H1 (cell line): Measurements from ENCODE around the gene NOS2. TPM values are rescaled to one million over a fixed set of nuclear protein-coding genes. Genes with fewer than 3 reads are reported as not detected.

Source experiments
- CTCF ChIA-PET: fragments of 300-600 bp; sonication (Branson Sonifier 250); formaldehyde crosslinking; loops from one replicate; lab custom pipeline; 2021; ENCODE audit not compliant: partially characterized antibody; lab: Charles Lee
- POLR2A ChIA-PET: fragments of 300-600 bp; sonication (Branson Sonifier 250); formaldehyde crosslinking; loops from one replicate; lab custom pipeline; 2021; ENCODE audit warnings: inconsistent platforms; ENCODE audit not compliant: partially characterized antibody; lab: Charles Lee
- DNase-seq, 2 experiments: peaks; one replicate each; pipeline versions ENCODE4 v3.0.0 to v3.0.0-alpha.2; 2010 to 2022; ENCODE audit warnings: low spot score in 2 of 2, low read depth in 1 of 2, mixed read lengths in 1 of 2
- FAIRE-seq: peaks from 2 replicates; lab custom pipeline; 2011; peaks lifted over from hg19 to GRCh38; lab: Jason Lieb, UNC
- H2AFZ ChIP-seq: 2 replicates; pipeline ENCODE4 v1.8.1; 2012; ENCODE audit warnings: low read length, inconsistent platforms
- H2AK5ac ChIP-seq: 2 replicates; pipeline ENCODE4 v1.6.1; 2013; ENCODE audit warnings: low read depth, low read length
- H2BK120ac ChIP-seq: replicated peaks from 2 replicates; pipeline ENCODE3; 2013; ENCODE audit warnings: low read depth, low read length, inconsistent platforms
- H2BK12ac ChIP-seq: 2 replicates; pipeline ENCODE4 v1.6.1; 2013; ENCODE audit warnings: low read depth, low read length
- H2BK15ac ChIP-seq: 2 replicates; pipeline ENCODE4 v1.6.1; 2013; ENCODE audit warnings: low read length
- H2BK20ac ChIP-seq: 2 replicates; pipeline ENCODE4 v1.6.1; 2013; ENCODE audit warnings: low read length
- H2BK5ac ChIP-seq: 2 replicates; pipeline ENCODE4 v1.6.1; 2013; ENCODE audit warnings: low read depth, low read length
- H3K14ac ChIP-seq: 2 replicates; pipeline ENCODE4 v1.6.1; 2013; ENCODE audit warnings: inconsistent platforms; ENCODE audit not compliant: insufficient read length
- H3K18ac ChIP-seq: 2 replicates; pipeline ENCODE4 v1.6.1; 2013; ENCODE audit warnings: low read length; ENCODE audit errors: extremely low read depth
- H3K23ac ChIP-seq: 2 replicates; pipeline ENCODE4 v1.6.1; 2013; ENCODE audit warnings: inconsistent platforms; ENCODE audit not compliant: insufficient read length
- H3K23me2 ChIP-seq: 2 replicates; pipeline ENCODE4 v1.6.1; 2013; ENCODE audit warnings: low read depth, low read length
- H3K27ac ChIP-seq: 2 replicates; pipeline ENCODE4 v1.6.1; 2011; ENCODE audit warnings: low read depth, low read length, inconsistent platforms
- H3K27me3 ChIP-seq, 4 experiments: replicated peaks in 1 of 4; 1 replicate in 1 of 4; 2 replicates in 3 of 4; pipeline versions ENCODE4 v1.6.1 to v1.8.1; 2011 to 2013; ENCODE audit warnings: low read length in 3 of 4, mild to moderate bottlenecking in 3 of 4, inconsistent platforms in 2 of 4, mixed read lengths in 2 of 4, moderate library complexity in 1 of 4; ENCODE audit not compliant: control insufficient read depth in 3 of 4, insufficient read depth in 3 of 4; ENCODE audit errors: extremely low read depth in 1 of 4
- H3K36me3 ChIP-seq, 4 experiments: 2 replicates each; pipeline versions ENCODE4 v1.6.1 to v1.8.1; 2011 to 2013; ENCODE audit warnings: mild to moderate bottlenecking in 4 of 4, low read length in 3 of 4, moderate library complexity in 2 of 4, control low read depth in 1 of 4, inconsistent platforms in 1 of 4; ENCODE audit not compliant: insufficient read depth in 4 of 4, control insufficient read depth in 2 of 4
- H3K4ac ChIP-seq: replicated peaks from 2 replicates; pipeline ENCODE3; 2013; ENCODE audit warnings: low read length, low read depth, mixed read lengths, inconsistent platforms; ENCODE audit not compliant: insufficient read length
- H3K4me1 ChIP-seq, 4 experiments: replicated peaks in 1 of 4; 1 replicate in 1 of 4; 2 replicates in 3 of 4; pipeline versions ENCODE4 v1.6.1 to v1.8.1; 2011 to 2013; ENCODE audit warnings: low read length in 3 of 4, inconsistent platforms in 2 of 4, mixed read lengths in 1 of 4; ENCODE audit not compliant: insufficient read depth in 4 of 4, control insufficient read depth in 3 of 4
- H3K4me2 ChIP-seq, 2 experiments: 2 replicates each; pipeline versions ENCODE4 v1.6.1 to v1.8.1; 2011 to 2013; ENCODE audit warnings: low read depth in 2 of 2, low read length in 2 of 2, control low read depth in 1 of 2, inconsistent platforms in 1 of 2, mild to moderate bottlenecking in 1 of 2; ENCODE audit not compliant: insufficient read depth in 1 of 2
- H3K4me3 ChIP-seq, 4 experiments: fragments of 200-600, 300-600 bp in 1 of 4; sonication (generic), shearing (Covaris generic), sonication (Bioruptor Twin) in 1 of 4; 2 replicates each; pipeline versions ENCODE4 v1.5.1 to v1.8.1; 2011 to 2016; ENCODE audit warnings: low read length in 4 of 4, low read depth in 3 of 4, control low read depth in 2 of 4, inconsistent platforms in 2 of 4, mild to moderate bottlenecking in 2 of 4, mixed read lengths in 1 of 4, moderate library complexity in 1 of 4; ENCODE audit not compliant: insufficient read depth in 2 of 4; ENCODE audit errors: extremely low read depth in 1 of 4
- H3K56ac ChIP-seq: replicated peaks from 2 replicates; pipeline ENCODE3; 2013; ENCODE audit warnings: low read depth, mild to moderate bottlenecking, mixed read lengths, low read length, inconsistent platforms; ENCODE audit not compliant: insufficient read length
- H3K79me1 ChIP-seq: 2 replicates; pipeline ENCODE4 v1.6.1; 2013; ENCODE audit warnings: low read depth, low read length, control low read depth
- H3K79me2 ChIP-seq, 2 experiments: 2 replicates each; pipeline versions ENCODE4 v1.6.1 to v1.8.1; 2012 to 2013; ENCODE audit warnings: low read length in 2 of 2, mild to moderate bottlenecking in 2 of 2, inconsistent platforms in 1 of 2; ENCODE audit not compliant: insufficient read depth in 2 of 2, control insufficient read depth in 1 of 2
- H3K9ac ChIP-seq, 4 experiments: replicated peaks in 1 of 4; 1 replicate in 1 of 4; 2 replicates in 3 of 4; pipeline versions ENCODE4 v1.6.1 to v1.8.1; 2011 to 2013; ENCODE audit warnings: low read depth in 3 of 4, low read length in 3 of 4, control low read depth in 2 of 4, mild to moderate bottlenecking in 2 of 4, moderate library complexity in 2 of 4, inconsistent platforms in 1 of 4; ENCODE audit errors: extremely low read depth in 1 of 4
- H3K9me3 ChIP-seq, 2 experiments: 2 replicates each; pipeline versions ENCODE4 v1.6.1 to v1.8.1; 2012 to 2013; ENCODE audit warnings: mild to moderate bottlenecking in 2 of 2, moderate library complexity in 2 of 2, control low read depth in 1 of 2, inconsistent platforms in 1 of 2, low read depth in 1 of 2, low read length in 1 of 2, mixed read lengths in 1 of 2; ENCODE audit not compliant: insufficient read depth in 2 of 2
- H4K20me1 ChIP-seq, 2 experiments: replicated peaks in 1 of 2; 2 replicates each; pipeline versions ENCODE3 to v1.8.1; 2011 to 2013; ENCODE audit warnings: inconsistent platforms in 2 of 2, low read length in 2 of 2, mild to moderate bottlenecking in 1 of 2; ENCODE audit not compliant: insufficient read depth in 2 of 2, control insufficient read depth in 1 of 2
- H4K5ac ChIP-seq: 2 replicates; pipeline ENCODE4 v1.6.1; 2013; ENCODE audit warnings: low read length, low read depth, mixed read lengths, inconsistent platforms; ENCODE audit not compliant: insufficient read length
- H4K8ac ChIP-seq: 2 replicates; pipeline ENCODE4 v1.8.0; 2013; ENCODE audit warnings: mild to moderate bottlenecking, moderate library complexity, low read length, inconsistent platforms; ENCODE audit not compliant: insufficient read depth; ENCODE audit errors: extremely low read depth
- H4K91ac ChIP-seq: replicated peaks from 2 replicates; pipeline ENCODE3; 2013; ENCODE audit warnings: low read length, mixed read lengths, inconsistent platforms; ENCODE audit not compliant: insufficient read length
- WGBS, 2 experiments: shearing (Covaris generic) in 1 of 2; methylation state at CpG; one replicate each; pipeline versions ENCODE4 v1.1.6 to v1.1.7; 2013 to 2015; ENCODE audit warnings: low lambda C conversion rate in 2 of 2, mixed read lengths in 2 of 2, inconsistent platforms in 1 of 2, low coverage in 1 of 2, missing lambda C conversion rate in 1 of 2; ENCODE audit not compliant: insufficient replicate concordance in 2 of 2, insufficient coverage in 1 of 2, insufficient read length in 1 of 2; ENCODE audit errors: extremely low coverage in 1 of 2, missing lambda C conversion rate in 1 of 2; 5-methylcytosine and 5-hydroxymethylcytosine counted together
- polyA plus RNA-seq, 7 experiments: library from polyadenylated mRNA; depleted of rRNA in 3 of 7; stranded (reverse) in 5 of 7; unstranded in 2 of 7; fragments of >200 nt in 5 of 7; fragments of 200-250 nt in 2 of 7; gene quantifications; 1 replicate in 5 of 7; 2 replicates in 1 of 7; 4 replicates in 1 of 7; pipeline versions ENCODE4 v1.2.1 to v1.2.3, GENCODE V29; 2011 to 2013; ENCODE audit warnings: missing spikeins in 2 of 7, mixed read lengths in 2 of 7
- total RNA-seq: library from RNA; stranded (reverse); fragmentation: NEBNext Ultra II Directional; extraction: Animal tissue kit (Norgen Biotek cat#: 25700); gene quantifications from 2 replicates; pipeline ENCODE4 v1.2.1, GENCODE V29; 2021
- TF ChIP-seq, protein P1 (sequence below): IDR thresholded peaks from 2 replicates; pipeline ENCODE4 v1.6.1; 2012; ENCODE audit warnings: inconsistent platforms
- TF ChIP-seq, protein P2 (sequence below): IDR thresholded peaks from 2 replicates; pipeline ENCODE4 v1.6.1; 2012; ENCODE audit warnings: inconsistent platforms

Gene NOS2
- total and polyA plus RNA-seq, 2 of the 8 experiments (the other 6 are each of a cell fraction or from before 2014, with no cell fraction given) = 1.0 to 1.9 TPM

DNA sequence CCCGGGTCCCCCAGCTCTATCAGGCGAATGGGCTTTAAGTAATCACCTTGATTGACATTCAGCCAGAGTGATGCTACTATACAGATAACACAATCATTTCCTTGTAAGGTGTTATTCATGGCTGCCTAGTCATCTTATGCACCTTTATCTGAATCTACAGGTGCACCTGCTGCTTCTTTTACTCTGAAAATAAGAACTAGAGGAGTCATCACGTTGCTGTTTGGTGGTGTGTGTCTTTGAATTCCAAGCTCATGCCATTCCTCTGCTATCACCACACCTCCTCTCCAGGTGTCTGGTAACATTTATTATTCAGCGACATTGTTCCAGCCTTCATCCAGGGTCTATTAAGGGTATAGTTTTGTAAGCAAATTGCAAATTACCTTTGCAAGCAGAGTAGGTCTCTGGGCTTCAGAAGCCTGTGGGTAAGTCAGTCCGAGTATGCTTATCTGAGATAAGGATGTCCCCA lies 51.9 kb downstream of the NOS2 start:
- no peak overlapping the region for H2BK12ac ChIP-seq
- H2BK5ac ChIP-seq = no peak overlapping the region
- no peak overlapping the region for H3K4me2 ChIP-seq
- H3K79me2 ChIP-seq = no peaks in the 10 kb centered on the region
- no peak overlapping the region for H3K4ac ChIP-seq
- no peak overlapping the region for H4K91ac ChIP-seq
- no peak overlapping the region for H3K23ac ChIP-seq
- no peaks in the 10 kb centered on the region for H3K79me1 ChIP-seq
- H3K4me1 ChIP-seq = 0 out of 7 replicates have a peak, but pooled peaks cover 0 to 2% (median 0%) of the 10 kb centered on the region in 4 experiments
- H3K18ac ChIP-seq = no peak overlapping the region
- no peaks in the 10 kb centered on the region; a peak in 1 of 7 replicates for H3K27me3 ChIP-seq
- no peak overlapping the region for H3K9ac ChIP-seq
- H4K8ac ChIP-seq = no peak overlapping the region
- no peak overlapping the region for H3K56ac ChIP-seq
- ChIA-PET POLR2A (no interaction called here), CTCF (interaction anchor here (0.6 to 2.4 kb wide), 24 partner anchors 8 to 367 kb away, joined by 3 to 19 read pairs (median 4); no protein-coding TSS in a partner anchor)
- H2AFZ ChIP-seq = no peak overlapping the region
- FAIRE-seq = no peak
- no peaks in the 10 kb centered on the region for H3K9me3 ChIP-seq
- no peak overlapping the region for H3K14ac ChIP-seq
- H2BK20ac ChIP-seq = no peak overlapping the region
- H3K23me2 ChIP-seq = no peaks in the 10 kb centered on the region
- H4K5ac ChIP-seq = no peak overlapping the region
- DNase-seq = no peak
- no peaks in the 10 kb centered on the region for H4K20me1 ChIP-seq
- no peak overlapping the region for H2BK15ac ChIP-seq
- H3K27ac ChIP-seq = no peak overlapping the region
- no peak overlapping the region for H3K4me3 ChIP-seq
- H3K36me3 ChIP-seq = no peaks in the 10 kb centered on the region
- WGBS, 2 experiments = 74% methylated on average over 5 of the region's 5 CpGs; no CpG with 5 or more reads in 1 of the 2 experiments
- H2AK5ac ChIP-seq = no peak overlapping the region
- no peak overlapping the region for H2BK120ac ChIP-seq
- TF ChIP-seq, protein P1, sequence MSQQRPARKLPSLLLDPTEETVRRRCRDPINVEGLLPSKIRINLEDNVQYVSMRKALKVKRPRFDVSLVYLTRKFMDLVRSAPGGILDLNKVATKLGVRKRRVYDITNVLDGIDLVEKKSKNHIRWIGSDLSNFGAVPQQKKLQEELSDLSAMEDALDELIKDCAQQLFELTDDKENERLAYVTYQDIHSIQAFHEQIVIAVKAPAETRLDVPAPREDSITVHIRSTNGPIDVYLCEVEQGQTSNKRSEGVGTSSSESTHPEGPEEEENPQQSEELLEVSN = no peak
- TF ChIP-seq, protein P2, sequence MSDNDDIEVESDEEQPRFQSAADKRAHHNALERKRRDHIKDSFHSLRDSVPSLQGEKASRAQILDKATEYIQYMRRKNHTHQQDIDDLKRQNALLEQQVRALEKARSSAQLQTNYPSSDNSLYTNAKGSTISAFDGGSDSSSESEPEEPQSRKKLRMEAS = no peak
